HFF-Myc (cell line): Measurements from ENCODE around the gene LRRFIP1.

Experiments used
- DNase-seq: peaks from one replicate; pipeline ENCODE4 v3.0.0-alpha.2; 2011; ENCODE audit warnings: low read depth; ENCODE audit errors: extremely low read depth
- H3K4me3 ChIP-seq: replicated peaks from 2 replicates; pipeline ENCODE4 v1.5.1; 2011; ENCODE audit warnings: low read depth, mild to moderate bottlenecking, control low read depth, low read length
- CTCF ChIP-seq: IDR thresholded peaks from 2 replicates; pipeline ENCODE4 v1.5.1; 2012; ENCODE audit warnings: mild to moderate bottlenecking, low read depth, low read length, control low read depth; ENCODE audit errors: missing control alignments

Gene LRRFIP1

GRCh38 chr2:237625216-237625705 is 2.1 kb upstream of the LRRFIP1 start:
- DNase-seq: no peak
- TF ChIP-seq CTCF: no peak
- H3K4me3 ChIP-seq: no peak overlapping the region

- DNase-seq: no peak
- no peak overlapping the region for H3K4me3 ChIP-seq
Measured at GRCh38 chr2:237625777-237626176, 1.6 kb upstream of the LRRFIP1 start.

GRCh38 chr2:237626813-237627440 is 460 bp upstream of the LRRFIP1 start:
- no peak for DNase-seq
- peak overlapping the region; percentile 39 for H3K4me3 ChIP-seq
- no peak for TF ChIP-seq CTCF

More at GRCh38 chr2:237625777-237626176, 1.6 kb upstream of the LRRFIP1 start:
- TF ChIP-seq CTCF: no peak

GRCh38 chr2:237628247-237629187 is 1.1 kb downstream of the LRRFIP1 start:
- no peak for TF ChIP-seq CTCF
- H3K4me3 ChIP-seq: peak overlapping the region; percentile 62
- DNase-seq: no peak

GRCh38 chr2:237629188-237629534 is 1.8 kb downstream of the LRRFIP1 start:
- DNase-seq: no peak
- TF ChIP-seq CTCF: no peak
- H3K4me3 ChIP-seq: peak overlapping the region; percentile 62; the same call in 1 of the 2 replicates

- no peak overlapping the region for H3K4me3 ChIP-seq
- DNase-seq: no peak
- TF ChIP-seq CTCF: no peak
Measured at GRCh38 chr2:237629739-237630138, 2.4 kb downstream of the LRRFIP1 start.
